Esophagus squamous epithelium (tissue), 4 donors: ENCODE results near the gene SPTLC2.

Source experiments
- POLR2A ChIP-seq, 4 donors: fragments of 450-650 bp; IDR thresholded peaks; one replicate each; pipeline ENCODE4 v1.6.1; 2017; ENCODE audit warnings: antibody characterized with exemption in 4 of 4, mild to moderate bottlenecking in 4 of 4, moderate library complexity in 3 of 4
- TF ChIP-seq, protein P1 (sequence below), 6 experiments: fragments of 450-650 bp in 4 of 6; fragments of 200-600 bp in 2 of 6; sonication (generic) in 2 of 6; IDR thresholded peaks; one replicate each; pipeline ENCODE4 v1.5.1; 2016 to 2019; ENCODE audit warnings: antibody characterized with exemption in 6 of 6, mild to moderate bottlenecking in 4 of 6, moderate library complexity in 4 of 6

DNA sequence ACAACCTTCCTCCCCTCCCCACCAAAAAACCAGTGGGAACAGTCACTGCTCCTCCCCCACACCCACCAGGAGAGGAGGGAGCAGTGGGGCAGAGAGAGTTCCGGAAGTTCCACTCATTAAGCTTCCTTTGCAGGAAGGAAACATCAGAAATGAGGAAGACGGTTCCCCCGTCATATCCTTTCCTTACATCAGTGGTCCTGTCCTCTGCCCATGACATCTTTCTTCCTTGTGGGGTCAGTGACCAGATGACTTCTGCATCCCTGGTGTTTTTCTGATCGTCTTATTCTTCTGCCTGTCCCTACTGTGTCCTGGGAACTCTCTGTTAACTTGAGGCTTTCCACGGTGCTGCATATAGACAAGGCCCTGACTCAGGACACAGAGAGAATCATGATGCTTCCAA, 40.8 kb upstream of the SPTLC2 start:
- TF ChIP-seq, protein P1, sequence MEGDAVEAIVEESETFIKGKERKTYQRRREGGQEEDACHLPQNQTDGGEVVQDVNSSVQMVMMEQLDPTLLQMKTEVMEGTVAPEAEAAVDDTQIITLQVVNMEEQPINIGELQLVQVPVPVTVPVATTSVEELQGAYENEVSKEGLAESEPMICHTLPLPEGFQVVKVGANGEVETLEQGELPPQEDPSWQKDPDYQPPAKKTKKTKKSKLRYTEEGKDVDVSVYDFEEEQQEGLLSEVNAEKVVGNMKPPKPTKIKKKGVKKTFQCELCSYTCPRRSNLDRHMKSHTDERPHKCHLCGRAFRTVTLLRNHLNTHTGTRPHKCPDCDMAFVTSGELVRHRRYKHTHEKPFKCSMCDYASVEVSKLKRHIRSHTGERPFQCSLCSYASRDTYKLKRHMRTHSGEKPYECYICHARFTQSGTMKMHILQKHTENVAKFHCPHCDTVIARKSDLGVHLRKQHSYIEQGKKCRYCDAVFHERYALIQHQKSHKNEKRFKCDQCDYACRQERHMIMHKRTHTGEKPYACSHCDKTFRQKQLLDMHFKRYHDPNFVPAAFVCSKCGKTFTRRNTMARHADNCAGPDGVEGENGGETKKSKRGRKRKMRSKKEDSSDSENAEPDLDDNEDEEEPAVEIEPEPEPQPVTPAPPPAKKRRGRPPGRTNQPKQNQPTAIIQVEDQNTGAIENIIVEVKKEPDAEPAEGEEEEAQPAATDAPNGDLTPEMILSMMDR (IDR thresholded peaks at IDR 0.05) = no peak
- no peak for TF ChIP-seq POLR2A (IDR thresholded peaks at IDR 0.05)
